Ovary (tissue), 3 donors: ENCODE measurements around the gene BCL2L13.

Source experiments
- POLR2A ChIP-seq: fragments of 450-650 bp; IDR thresholded peaks from one replicate; pipeline ENCODE4 v1.6.1; 2017; ENCODE audit warnings: antibody characterized with exemption, mild to moderate bottlenecking, moderate library complexity
- TF ChIP-seq, protein P1 (sequence below), 3 donors: fragments of 450-650 bp in 2 of 3; fragments of 200-600 bp in 1 of 3; IDR thresholded peaks; one replicate each; pipeline versions ENCODE4 v1.5.1 to v1.8.0; 2016 to 2022; ENCODE audit warnings: antibody characterized with exemption in 3 of 3, mild to moderate bottlenecking in 1 of 3
- donor health status: DM: no; HTN: no; CAD: no.

DNA sequence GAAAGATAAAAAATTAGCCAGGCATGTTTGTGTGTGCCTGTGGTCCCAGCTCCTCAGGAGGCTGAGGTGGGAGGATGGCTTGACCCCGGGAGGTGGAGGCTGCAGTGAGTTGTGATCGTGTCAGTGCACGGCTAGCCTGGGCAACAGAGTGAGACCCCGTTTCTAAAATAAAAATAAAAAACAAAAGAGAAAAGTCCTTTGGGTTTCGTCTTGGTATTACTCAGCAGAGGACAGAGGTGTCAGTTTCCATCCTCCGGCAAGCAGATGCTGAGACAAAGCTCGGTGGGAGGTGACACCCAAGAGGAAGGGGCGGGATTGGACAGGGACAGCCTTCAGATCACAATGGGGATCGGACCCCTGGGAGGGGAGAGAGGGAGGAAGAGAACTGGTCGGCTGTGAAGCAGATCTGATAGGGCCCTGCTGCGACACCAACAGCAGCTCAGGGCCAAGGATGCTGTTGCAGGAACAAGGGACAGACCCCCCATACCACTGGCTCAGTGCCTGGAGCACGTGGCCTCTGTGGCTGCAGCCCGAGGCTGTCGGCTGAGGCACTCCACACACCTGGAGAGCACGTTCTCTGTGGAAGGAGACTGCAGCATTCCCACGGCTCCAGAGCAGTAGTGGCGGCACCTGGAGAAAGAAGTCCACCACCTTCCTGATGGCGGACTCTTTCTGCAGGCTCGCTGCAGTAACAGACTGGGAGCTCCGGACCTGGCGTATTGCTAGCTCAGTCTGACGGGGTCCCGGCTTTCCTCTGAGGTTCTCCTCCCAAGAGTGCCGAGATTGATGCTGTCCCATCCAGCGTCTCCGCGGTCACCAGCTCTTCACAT is 140.9 kb downstream of the BCL2L13 start:
- TF ChIP-seq, protein P1, sequence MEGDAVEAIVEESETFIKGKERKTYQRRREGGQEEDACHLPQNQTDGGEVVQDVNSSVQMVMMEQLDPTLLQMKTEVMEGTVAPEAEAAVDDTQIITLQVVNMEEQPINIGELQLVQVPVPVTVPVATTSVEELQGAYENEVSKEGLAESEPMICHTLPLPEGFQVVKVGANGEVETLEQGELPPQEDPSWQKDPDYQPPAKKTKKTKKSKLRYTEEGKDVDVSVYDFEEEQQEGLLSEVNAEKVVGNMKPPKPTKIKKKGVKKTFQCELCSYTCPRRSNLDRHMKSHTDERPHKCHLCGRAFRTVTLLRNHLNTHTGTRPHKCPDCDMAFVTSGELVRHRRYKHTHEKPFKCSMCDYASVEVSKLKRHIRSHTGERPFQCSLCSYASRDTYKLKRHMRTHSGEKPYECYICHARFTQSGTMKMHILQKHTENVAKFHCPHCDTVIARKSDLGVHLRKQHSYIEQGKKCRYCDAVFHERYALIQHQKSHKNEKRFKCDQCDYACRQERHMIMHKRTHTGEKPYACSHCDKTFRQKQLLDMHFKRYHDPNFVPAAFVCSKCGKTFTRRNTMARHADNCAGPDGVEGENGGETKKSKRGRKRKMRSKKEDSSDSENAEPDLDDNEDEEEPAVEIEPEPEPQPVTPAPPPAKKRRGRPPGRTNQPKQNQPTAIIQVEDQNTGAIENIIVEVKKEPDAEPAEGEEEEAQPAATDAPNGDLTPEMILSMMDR (IDR thresholded peaks at IDR 0.05) = no peak
- no peak for TF ChIP-seq POLR2A
